Sigmoid colon (tissue), 4 donors: ENCODE measurements around the gene LEMD2.

ENCODE experiments used
- CTCF ChIP-seq, 4 experiments: fragments of 450-650 bp in 3 of 4; fragments of 200-600 bp in 1 of 4; IDR thresholded peaks; one replicate each; pipeline ENCODE4 v1.5.1; 2016 to 2019; ENCODE audit warnings: antibody characterized with exemption in 4 of 4, mild to moderate bottlenecking in 3 of 4, moderate library complexity in 2 of 4
- EP300 ChIP-seq, 4 donors: sonication (generic); formaldehyde crosslinking; IDR thresholded peaks; one replicate each; pipeline ENCODE4 v1.6.1; 2017; ENCODE audit warnings: antibody characterized with exemption in 4 of 4
- POLR2A ChIP-seq, 2 donors: fragments of 450-650 bp; IDR thresholded peaks; one replicate each; pipeline ENCODE4 v1.6.1; 2016; ENCODE audit warnings: antibody characterized with exemption in 2 of 2, mild to moderate bottlenecking in 2 of 2, moderate library complexity in 2 of 2
- POLR2AphosphoS5 ChIP-seq, 4 donors: sonication (generic); formaldehyde crosslinking; IDR thresholded peaks; one replicate each; pipeline ENCODE4 v1.6.1; 2017; ENCODE audit warnings: antibody characterized with exemption in 4 of 4

DNA sequence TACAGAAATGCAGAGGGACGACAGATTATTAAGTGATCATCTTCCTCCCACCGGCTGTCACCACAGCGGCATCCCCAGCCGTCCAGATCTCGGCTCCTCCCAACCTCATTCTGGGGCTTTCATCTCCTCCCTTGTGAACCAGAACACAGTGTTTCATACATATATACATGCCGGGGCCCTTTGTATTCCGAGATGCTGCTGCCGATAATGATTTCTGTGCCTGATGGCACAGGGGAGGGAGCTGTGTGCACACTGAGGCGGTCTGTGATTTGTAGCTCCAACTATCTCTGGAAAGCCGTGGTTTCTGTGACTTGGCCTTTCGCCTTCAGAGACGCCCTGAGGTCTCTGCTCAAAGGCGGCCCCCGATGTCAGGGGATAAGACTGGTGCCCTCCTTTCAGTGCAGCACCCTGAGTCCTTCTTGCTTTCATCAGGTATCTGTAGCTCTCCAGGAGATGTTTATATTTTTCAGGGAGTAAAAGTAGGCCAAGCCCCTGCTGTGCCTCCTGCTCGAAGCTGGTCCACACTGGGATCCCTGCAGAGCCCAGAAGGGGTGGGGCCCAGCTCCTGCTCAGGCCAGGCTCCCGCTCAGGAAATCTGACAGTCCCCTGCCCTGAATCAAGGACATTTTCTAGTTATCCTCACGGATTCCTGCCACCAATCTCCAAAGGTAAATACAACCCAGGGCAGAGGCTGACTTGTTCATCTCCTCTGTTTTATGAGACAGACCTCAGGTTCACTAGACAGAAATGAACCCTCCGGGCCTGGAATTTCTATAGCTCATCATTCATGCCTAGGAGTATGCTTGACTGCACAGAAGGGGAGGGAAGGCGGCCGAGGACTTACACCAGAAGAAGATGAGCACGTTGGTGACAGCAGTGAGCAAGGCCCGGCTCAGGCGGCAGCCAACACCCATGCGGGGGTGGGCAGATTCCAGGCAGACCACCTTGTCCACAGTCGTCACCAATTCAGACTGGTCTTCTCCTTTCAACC, 11.2 kb downstream of the LEMD2 start:
- TF ChIP-seq CTCF (IDR thresholded peaks at IDR 0.05) (no peak), EP300 (IDR thresholded peaks at IDR 0.05) (no peak), POLR2A (IDR thresholded peaks at IDR 0.05) (no peak), POLR2AphosphoS5 (IDR thresholded peaks at IDR 0.05) (no peak)
